HEK293 (cell line): ENCODE results near the gene GCSAM.

ENCODE experiments used
- ZBTB21 ChIP-seq: fragments of 450-650 bp; formaldehyde crosslinking; IDR thresholded peaks from 2 replicates; pipeline ENCODE4 v1.5.1; 2017; ENCODE audit warnings: missing biosample characterization, missing genetic modification characterization
- ZNF23 ChIP-seq: fragments of 450-650 bp; formaldehyde crosslinking; IDR thresholded peaks from 2 replicates; pipeline ENCODE4 v1.5.1; 2016; ENCODE audit warnings: missing biosample characterization, missing genetic modification characterization, borderline replicate concordance
- ZNF292 ChIP-seq: fragments of 450-650 bp; formaldehyde crosslinking; IDR thresholded peaks from 2 replicates; pipeline ENCODE4 v1.5.1; 2016; ENCODE audit warnings: low read depth, missing biosample characterization, missing genetic modification characterization, borderline replicate concordance
- ZNF48 ChIP-seq: fragments of 450-650 bp; formaldehyde crosslinking; IDR thresholded peaks from 2 replicates; pipeline ENCODE4 v1.5.1; 2016; ENCODE audit warnings: missing biosample characterization, missing genetic modification characterization
- ZNF501 ChIP-seq: fragments of 450-650 bp; formaldehyde crosslinking; IDR thresholded peaks from 2 replicates; pipeline ENCODE4 v1.5.1; 2016; ENCODE audit warnings: missing biosample characterization, missing genetic modification characterization
- ZNF510 ChIP-seq: fragments of 450-650 bp; formaldehyde crosslinking; IDR thresholded peaks from 2 replicates; pipeline ENCODE4 v1.5.1; 2018; ENCODE audit warnings: mild to moderate bottlenecking, missing genetic modification characterization, missing biosample characterization; ENCODE audit not compliant: insufficient replicate concordance
- ZNF530 ChIP-seq: fragments of 450-650 bp; formaldehyde crosslinking; IDR thresholded peaks from 2 replicates; pipeline ENCODE4 v1.5.1; 2016; ENCODE audit warnings: low read depth, missing biosample characterization, missing genetic modification characterization
- ZNF701 ChIP-seq: fragments of 450-650 bp; formaldehyde crosslinking; IDR thresholded peaks from 2 replicates; pipeline ENCODE4 v1.5.1; 2016; ENCODE audit warnings: missing biosample characterization, missing genetic modification characterization
- ZNF785 ChIP-seq: fragments of 450-650 bp; formaldehyde crosslinking; IDR thresholded peaks from 2 replicates; pipeline ENCODE4 v1.5.1; 2016; ENCODE audit warnings: missing biosample characterization, missing genetic modification characterization
- ZSCAN23 ChIP-seq: fragments of 450-650 bp; formaldehyde crosslinking; IDR thresholded peaks from 2 replicates; pipeline ENCODE4 v1.5.1; 2016; ENCODE audit warnings: missing biosample characterization, missing genetic modification characterization
- TF ChIP-seq, protein P1 (sequence below): fragments of 450-650 bp; formaldehyde crosslinking; IDR thresholded peaks from 2 replicates; pipeline ENCODE4 v1.5.1; 2016; ENCODE audit warnings: missing biosample characterization, missing genetic modification characterization
- TF ChIP-seq, protein P2 (sequence below): sonication (generic); formaldehyde crosslinking; IDR thresholded peaks from 2 replicates; pipeline ENCODE4 v1.8.1; 2022; ENCODE audit warnings: mild to moderate bottlenecking, moderate library complexity, missing genetic modification reagents

- no peak for TF ChIP-seq ZNF48 (tag by site-specific recombination)
- no peak for TF ChIP-seq ZNF785
- no peak for TF ChIP-seq ZNF501
- TF ChIP-seq, protein P1, sequence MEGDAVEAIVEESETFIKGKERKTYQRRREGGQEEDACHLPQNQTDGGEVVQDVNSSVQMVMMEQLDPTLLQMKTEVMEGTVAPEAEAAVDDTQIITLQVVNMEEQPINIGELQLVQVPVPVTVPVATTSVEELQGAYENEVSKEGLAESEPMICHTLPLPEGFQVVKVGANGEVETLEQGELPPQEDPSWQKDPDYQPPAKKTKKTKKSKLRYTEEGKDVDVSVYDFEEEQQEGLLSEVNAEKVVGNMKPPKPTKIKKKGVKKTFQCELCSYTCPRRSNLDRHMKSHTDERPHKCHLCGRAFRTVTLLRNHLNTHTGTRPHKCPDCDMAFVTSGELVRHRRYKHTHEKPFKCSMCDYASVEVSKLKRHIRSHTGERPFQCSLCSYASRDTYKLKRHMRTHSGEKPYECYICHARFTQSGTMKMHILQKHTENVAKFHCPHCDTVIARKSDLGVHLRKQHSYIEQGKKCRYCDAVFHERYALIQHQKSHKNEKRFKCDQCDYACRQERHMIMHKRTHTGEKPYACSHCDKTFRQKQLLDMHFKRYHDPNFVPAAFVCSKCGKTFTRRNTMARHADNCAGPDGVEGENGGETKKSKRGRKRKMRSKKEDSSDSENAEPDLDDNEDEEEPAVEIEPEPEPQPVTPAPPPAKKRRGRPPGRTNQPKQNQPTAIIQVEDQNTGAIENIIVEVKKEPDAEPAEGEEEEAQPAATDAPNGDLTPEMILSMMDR (tag by site-specific recombination): no peak
- no peak for TF ChIP-seq ZNF701 (tag by site-specific recombination)
- TF ChIP-seq, protein P2, sequence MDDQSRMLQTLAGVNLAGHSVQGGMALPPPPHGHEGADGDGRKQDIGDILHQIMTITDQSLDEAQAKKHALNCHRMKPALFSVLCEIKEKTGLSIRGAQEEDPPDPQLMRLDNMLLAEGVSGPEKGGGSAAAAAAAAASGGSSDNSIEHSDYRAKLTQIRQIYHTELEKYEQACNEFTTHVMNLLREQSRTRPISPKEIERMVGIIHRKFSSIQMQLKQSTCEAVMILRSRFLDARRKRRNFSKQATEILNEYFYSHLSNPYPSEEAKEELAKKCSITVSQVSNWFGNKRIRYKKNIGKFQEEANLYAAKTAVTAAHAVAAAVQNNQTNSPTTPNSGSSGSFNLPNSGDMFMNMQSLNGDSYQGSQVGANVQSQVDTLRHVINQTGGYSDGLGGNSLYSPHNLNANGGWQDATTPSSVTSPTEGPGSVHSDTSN: no peak
- no peak for TF ChIP-seq ZSCAN23 (tag by site-specific recombination)
- TF ChIP-seq ZNF510 (tag by site-specific recombination): no peak
- TF ChIP-seq ZNF23 (tag by site-specific recombination): no peak
- TF ChIP-seq ZNF292: no peak
- TF ChIP-seq ZBTB21: no peak
- no peak for TF ChIP-seq ZNF530 (tag by site-specific recombination)
Measured at GRCh38 chr3:112133626-112134334, 732 bp upstream of the GCSAM start.
